Mucosa of descending colon (tissue), 3 donors: ENCODE results near the gene UGT1A8. TPM values are rescaled to one million over a fixed set of nuclear protein-coding genes. Genes with fewer than 3 reads are reported as not detected.

Source experiments
- ATAC-seq: fragments of 200-7000 bp; cut with Tn5 transposase; one replicate; pipeline ENCODE4 v1.9.1; 2020; ENCODE audit warnings: mild to moderate bottlenecking, moderate library complexity
- DNase-seq, 3 donors: peaks; one replicate each; pipeline ENCODE4 v3.0.0-alpha.2; 2020
- H3K36me3 ChIP-seq: fragments of 200-600 bp; one replicate; pipeline ENCODE4 v1.8.0; 2021; ENCODE audit warnings: low read depth, mild to moderate bottlenecking
- H3K4me1 ChIP-seq: fragments of 200-600 bp; one replicate; pipeline ENCODE4 v1.8.0; 2021; ENCODE audit warnings: low read depth, mild to moderate bottlenecking
- H3K4me3 ChIP-seq: fragments of 200-600 bp; one replicate; pipeline ENCODE4 v1.8.0; 2021; ENCODE audit warnings: mild to moderate bottlenecking
- H3K9me3 ChIP-seq: fragments of 200-600 bp; one replicate; pipeline ENCODE4 v1.8.0; 2021; ENCODE audit warnings: mild to moderate bottlenecking
- intact Hi-C, 2 donors: fragments of 100-400 bp; cut with DNase I in 1 of 2; cut with micrococcal nuclease in 1 of 2; formaldehyde crosslinking; loops; one replicate each; pipeline versions ENCODE4 v1.11.0 to v1.11.1; 2022; cut with DNase I, micrococcal nuclease
- total RNA-seq, 3 donors: library from RNA; stranded (reverse); fragmentation: NEBNext Ultra II Directional in 2 of 3; extraction: Animal tissue kit (Norgen Biotek cat#: 25700) in 2 of 3; gene quantifications; one replicate each; pipeline versions ENCODE4 v1.2.1 to v1.2.4, GENCODE V29; 2021 to 2023
- TF ChIP-seq, protein P1 (sequence below): fragments of 200-600 bp; IDR thresholded peaks from one replicate; pipeline ENCODE4 v1.8.0; 2022; ENCODE audit warnings: antibody characterized with exemption, mild to moderate bottlenecking
- donor health status: DM: no; HTN: no; CAD: no; lungs with moderate emphysema.
- donor health status: DM: no; HTN: no; CAD: no.
- donor health status: DM: no; HTN: yes; CAD: no.

Gene UGT1A8
- total RNA-seq, 3 donors from 2014 or later = 7.4 to 34.2 (median 12.2) TPM

DNA sequence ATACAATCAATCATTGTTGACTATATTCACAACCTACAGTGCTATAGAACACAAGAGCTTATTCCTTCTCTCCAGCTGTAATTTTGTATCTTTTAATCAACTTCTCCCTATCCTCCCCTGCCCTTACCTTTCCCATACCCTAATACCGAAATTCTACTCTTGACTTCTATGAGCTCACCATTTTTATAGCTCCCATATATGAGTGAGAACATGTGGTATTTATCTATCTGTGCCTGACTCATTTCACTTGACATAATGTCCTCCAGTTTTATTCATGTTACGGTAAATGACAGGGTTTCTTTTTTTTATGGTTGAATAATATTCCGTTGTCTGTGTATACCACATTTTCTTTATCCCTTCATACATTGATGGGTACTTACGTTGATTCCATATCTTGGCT is 163.3 kb downstream of the UGT1A8 start:
- Histone ChIP-seq H3K36me3 (no peaks in the 10 kb centered on the region), H3K9me3 (no peaks in the 10 kb centered on the region), H3K4me1 (no peaks in the 10 kb centered on the region), H3K4me3 (no peak overlapping the region)
- DNase-seq (no peak), ATAC-seq (peak; percentile 32)
- intact Hi-C loops = no loop called here
- TF ChIP-seq, protein P1, sequence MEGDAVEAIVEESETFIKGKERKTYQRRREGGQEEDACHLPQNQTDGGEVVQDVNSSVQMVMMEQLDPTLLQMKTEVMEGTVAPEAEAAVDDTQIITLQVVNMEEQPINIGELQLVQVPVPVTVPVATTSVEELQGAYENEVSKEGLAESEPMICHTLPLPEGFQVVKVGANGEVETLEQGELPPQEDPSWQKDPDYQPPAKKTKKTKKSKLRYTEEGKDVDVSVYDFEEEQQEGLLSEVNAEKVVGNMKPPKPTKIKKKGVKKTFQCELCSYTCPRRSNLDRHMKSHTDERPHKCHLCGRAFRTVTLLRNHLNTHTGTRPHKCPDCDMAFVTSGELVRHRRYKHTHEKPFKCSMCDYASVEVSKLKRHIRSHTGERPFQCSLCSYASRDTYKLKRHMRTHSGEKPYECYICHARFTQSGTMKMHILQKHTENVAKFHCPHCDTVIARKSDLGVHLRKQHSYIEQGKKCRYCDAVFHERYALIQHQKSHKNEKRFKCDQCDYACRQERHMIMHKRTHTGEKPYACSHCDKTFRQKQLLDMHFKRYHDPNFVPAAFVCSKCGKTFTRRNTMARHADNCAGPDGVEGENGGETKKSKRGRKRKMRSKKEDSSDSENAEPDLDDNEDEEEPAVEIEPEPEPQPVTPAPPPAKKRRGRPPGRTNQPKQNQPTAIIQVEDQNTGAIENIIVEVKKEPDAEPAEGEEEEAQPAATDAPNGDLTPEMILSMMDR = no peak

DNA sequence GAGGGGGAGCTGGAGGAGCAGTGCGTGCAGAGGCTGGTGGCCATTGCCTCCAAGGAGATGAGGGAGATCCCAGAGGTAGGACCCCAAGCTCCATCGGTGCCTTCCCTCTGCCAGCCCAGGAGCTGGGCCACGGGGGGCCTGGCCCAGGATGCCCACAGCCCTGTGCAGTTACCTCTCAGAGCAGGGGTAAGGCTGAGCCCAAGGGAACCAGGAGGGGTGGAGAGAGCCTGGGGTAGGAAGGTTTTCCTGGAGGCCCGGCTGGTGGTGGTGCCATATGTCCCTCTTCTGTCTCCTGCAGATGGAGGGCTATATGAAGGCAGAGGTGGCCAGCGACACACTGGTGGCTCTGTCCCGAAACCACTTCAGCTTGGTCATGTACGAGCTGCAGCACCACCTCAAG is 172.1 kb downstream of the UGT1A8 start:
- TF ChIP-seq, protein P1 = no peak
- no peaks in the 10 kb centered on the region for H3K4me1 ChIP-seq
- H3K36me3 ChIP-seq = no peaks in the 10 kb centered on the region
- DNase-seq = no peak
- no peak overlapping the region for H3K4me3 ChIP-seq
- H3K9me3 ChIP-seq = no peaks in the 10 kb centered on the region
- intact Hi-C loops = no loop called here
- ATAC-seq = no peak

- no peaks in the 10 kb centered on the region for H3K9me3 ChIP-seq
- DNase-seq (no peak), ATAC-seq (no peak)
- no peak overlapping the region for H3K4me3 ChIP-seq
- intact Hi-C loops = no loop called here
- no peaks in the 10 kb centered on the region for H3K4me1 ChIP-seq
- TF ChIP-seq, protein P1 = no peak
- H3K36me3 ChIP-seq = no peaks in the 10 kb centered on the region
These were observed 173.9 kb downstream of the UGT1A8 start for GRCh38 chr2:233791151-233791882.

GRCh38 chr2:233791883-233792329 is 174.5 kb downstream of the UGT1A8 start:
- TF ChIP-seq, protein P1 = no peak
- H3K9me3 ChIP-seq = no peaks in the 10 kb centered on the region
- H3K4me1 ChIP-seq = no peaks in the 10 kb centered on the region
- DNase-seq (no peak), ATAC-seq (no peak)
- intact Hi-C loops = no loop called here
- no peak overlapping the region for H3K4me3 ChIP-seq
- H3K36me3 ChIP-seq = no peaks in the 10 kb centered on the region

DNA sequence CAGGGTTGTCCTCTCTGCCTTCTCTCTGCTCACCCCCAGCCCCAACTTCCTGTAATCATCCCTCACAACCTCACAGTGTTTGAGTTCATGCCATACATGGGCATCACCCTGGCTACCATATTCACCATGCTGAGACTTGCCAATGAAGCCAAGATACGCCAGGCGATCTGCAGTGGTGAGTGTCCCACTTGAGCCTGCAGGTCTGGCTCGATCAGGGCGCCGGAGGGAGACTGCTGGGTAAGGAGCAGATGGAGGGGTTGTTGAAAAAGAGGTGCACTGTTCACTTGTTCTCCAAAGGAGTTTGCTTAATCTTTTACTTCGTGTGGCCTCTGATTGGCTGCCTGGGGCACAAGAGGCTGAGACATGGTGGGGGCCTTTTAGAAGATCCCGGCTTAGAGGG is 175.3 kb downstream of the UGT1A8 start:
- intact Hi-C loops = no loop called here
- H3K9me3 ChIP-seq = no peaks in the 10 kb centered on the region
- no peaks in the 10 kb centered on the region for H3K36me3 ChIP-seq
- TF ChIP-seq, protein P1 = no peak
- no peak for DNase-seq
- no peak overlapping the region for H3K4me3 ChIP-seq
- ATAC-seq = no peak
- no peaks in the 10 kb centered on the region for H3K4me1 ChIP-seq
